ENCODE results near the gene NDUFAF2.
"Not testable (repeated sequence)": the region's sequence is repeated elsewhere in the genome, so short reads cannot be mapped to it uniquely, and the experiment has no call there.

NDUFAF2 gene

GRCh38 chr5:60993875-60994571, 49.0 kb downstream of the NDUFAF2 start:
- no peak for DNase-seq

GRCh38 chr5:60996368-60996767, 51.4 kb downstream of the NDUFAF2 start:
- DNase-seq: no peak

GRCh38 chr5:60997721-60998120, 52.7 kb downstream of the NDUFAF2 start:
- no peak for DNase-seq

- DNase-seq: no peak
These were observed 55.9 kb downstream of the NDUFAF2 start for GRCh38 chr5:61000887-61001286.

- no peak for DNase-seq
These were observed 56.6 kb downstream of the NDUFAF2 start for GRCh38 chr5:61001647-61002046.

- DNase-seq: no peak
These were observed 57.8 kb downstream of the NDUFAF2 start for GRCh38 chr5:61002611-61003355.

- DNase-seq: no peak
These were observed 59.4 kb downstream of the NDUFAF2 start for GRCh38 chr5:61004448-61004847.

GRCh38 chr5:61009907-61010306, 64.9 kb downstream of the NDUFAF2 start:
- DNase-seq: no peak

GRCh38 chr5:61010467-61011454, 65.8 kb downstream of the NDUFAF2 start:
- no peak for DNase-seq

GRCh38 chr5:61018062-61018461, 73.1 kb downstream of the NDUFAF2 start:
- DNase-seq: no peak

GRCh38 chr5:61019642-61020041, 74.6 kb downstream of the NDUFAF2 start:
- no peak for DNase-seq

GRCh38 chr5:61020415-61020814, 75.4 kb downstream of the NDUFAF2 start:
- DNase-seq: peak; percentile 1 to 39

GRCh38 chr5:61023131-61023530, 78.1 kb downstream of the NDUFAF2 start:
- DNase-seq: no peak

- no peak for DNase-seq
These were observed 81.0 kb downstream of the NDUFAF2 start for GRCh38 chr5:61026004-61026403.

GRCh38 chr5:61028382-61028781, 83.4 kb downstream of the NDUFAF2 start:
- no peak for DNase-seq

GRCh38 chr5:61029456-61030162, 84.6 kb downstream of the NDUFAF2 start:
- DNase-seq: no peak

GRCh38 chr5:61030163-61030482, 85.1 kb downstream of the NDUFAF2 start:
- no peak for DNase-seq

GRCh38 chr5:61031301-61031700, 86.3 kb downstream of the NDUFAF2 start:
- DNase-seq: not testable (repeated sequence)

GRCh38 chr5:61044545-61044944, 99.5 kb downstream of the NDUFAF2 start:
- no peak for DNase-seq

- no peak for DNase-seq
These were observed 102.3 kb downstream of the NDUFAF2 start for GRCh38 chr5:61047346-61047745.

- no peak for DNase-seq
These were observed 103.5 kb downstream of the NDUFAF2 start for GRCh38 chr5:61048534-61048933.

- DNase-seq: no peak
These were observed 105.3 kb downstream of the NDUFAF2 start for GRCh38 chr5:61050292-61050691.

- DNase-seq: no peak
These were observed 106.3 kb downstream of the NDUFAF2 start for GRCh38 chr5:61051267-61051666.
